Prostate gland (tissue), 2 donors: ENCODE results near the gene PHLDA2. TPM values are rescaled to one million over a fixed set of nuclear protein-coding genes. Genes with fewer than 3 reads are reported as not detected.

Experiments
- DNase-seq: peaks from one replicate; pipeline ENCODE4 v3.0.0-alpha.2; 2019; ENCODE audit warnings: low spot score
- H3K27ac ChIP-seq, 2 donors: fragments of 200-600 bp; sonication (generic); 2 replicates each; pipeline ENCODE4 v1.5.1; 2017 to 2019
- H3K27me3 ChIP-seq: fragments of 200-600 bp; sonication (generic); replicated peaks from 2 replicates; pipeline ENCODE4 v1.5.1; 2019; ENCODE audit not compliant: insufficient read depth
- H3K36me3 ChIP-seq, 2 donors: fragments of 200-600 bp; sonication (generic); 1 replicate in 1 of 2; 2 replicates in 1 of 2; pipeline versions ENCODE4 v1.5.1 to v1.8.1; 2017 to 2019
- H3K4me1 ChIP-seq: fragments of 200-600 bp; sonication (generic); replicated peaks from 2 replicates; pipeline ENCODE4 v1.5.1; 2019
- H3K4me3 ChIP-seq, 2 donors: fragments of 200-600 bp; sonication (generic); 2 replicates each; pipeline ENCODE4 v1.5.1; 2017 to 2019
- H3K9me3 ChIP-seq: fragments of 200-600 bp; sonication (generic); 2 replicates; pipeline ENCODE4 v1.5.1; 2017
- CTCF ChIP-seq, 4 experiments: fragments of 200-600 bp in 2 of 4; fragments of 450-650 bp in 2 of 4; sonication (generic) in 2 of 4; IDR thresholded peaks; 1 replicate in 3 of 4; 2 replicates in 1 of 4; pipeline ENCODE4 v1.5.1; 2016 to 2019; ENCODE audit warnings: antibody characterized with exemption in 4 of 4, mild to moderate bottlenecking in 2 of 4, moderate library complexity in 2 of 4
- POLR2A ChIP-seq: fragments of 450-650 bp; IDR thresholded peaks from one replicate; pipeline ENCODE4 v1.6.1; 2016; ENCODE audit warnings: antibody characterized with exemption, mild to moderate bottlenecking
- POLR2AphosphoS5 ChIP-seq: sonication (generic); formaldehyde crosslinking; IDR thresholded peaks from one replicate; pipeline ENCODE4 v1.6.1; 2017; ENCODE audit warnings: antibody characterized with exemption
- WGBS: methylation state at CpG from one replicate; pipeline ENCODE4 v1.1.5; 2018; 5-methylcytosine and 5-hydroxymethylcytosine counted together
- intact Hi-C: fragments of 100-400 bp; cut with DNase I; formaldehyde crosslinking; loops from one replicate; pipeline ENCODE4 v1.14.2; 2022
- small RNA-seq, 2 donors: library from RNA; depleted of rRNA; stranded (forward); fragments of <200 nt; gene quantifications; one replicate each; pipeline ENCODE3, GENCODE V24; 2016
- total RNA-seq, 2 donors: library from RNA; depleted of rRNA; stranded (reverse); fragments of >200 nt; gene quantifications; one replicate each; pipeline ENCODE4 v1.1.0, GENCODE V29; 2016

PHLDA2 gene
- total RNA-seq, 2 donors from 2014 or later = 12.4 to 20.4 TPM

- H3K27me3 ChIP-seq = no peaks in the 10 kb centered on the region
- no peaks in the 10 kb centered on the region for H3K9me3 ChIP-seq
- no peaks in the 10 kb centered on the region for H3K4me1 ChIP-seq
- no peak overlapping the region for H3K4me3 ChIP-seq
- no peak overlapping the region for H3K27ac ChIP-seq
- no peak for TF ChIP-seq POLR2A
- no peak for TF ChIP-seq POLR2AphosphoS5
- TF ChIP-seq CTCF (IDR thresholded peaks at IDR 0.05) = no peak
- intact Hi-C loops = loop anchor here (5.0 to 10.0 kb wide), 2 partner anchors 105 to 1117 kb away; partner anchors contain the start of gene CTSD
- WGBS = 55% methylated on average over 12 of the region's 12 CpGs
- no peaks in the 10 kb centered on the region for H3K36me3 ChIP-seq
- no peak for DNase-seq
Observed at GRCh38 chr11:2881981-2882375, 47.2 kb downstream of the PHLDA2 start.

GRCh38 chr11:2881076-2881980 is 47.9 kb downstream of the PHLDA2 start:
- TF ChIP-seq CTCF (IDR thresholded peaks at IDR 0.05) (no peak), POLR2A (no peak), POLR2AphosphoS5 (no peak)
- H3K27ac ChIP-seq = no peak overlapping the region
- H3K9me3 ChIP-seq = no peaks in the 10 kb centered on the region
- DNase-seq = no peak
- H3K27me3 ChIP-seq = no peaks in the 10 kb centered on the region
- H3K4me1 ChIP-seq = no peaks in the 10 kb centered on the region
- H3K4me3 ChIP-seq = no peak overlapping the region
- intact Hi-C loops = loop anchor here (5.0 to 10.0 kb wide), 2 partner anchors 104 to 1117 kb away; partner anchors contain the start of gene CTSD
- 76% methylated on average over 18 of the region's 19 CpGs for WGBS
- H3K36me3 ChIP-seq = no peaks in the 10 kb centered on the region

- Histone ChIP-seq H3K4me3 (no peak overlapping the region), H3K4me1 (no peaks in the 10 kb centered on the region), H3K27ac (no peak overlapping the region), H3K36me3 (no peaks in the 10 kb centered on the region), H3K9me3 (no peaks in the 10 kb centered on the region), H3K27me3 (no peaks in the 10 kb centered on the region)
- TF ChIP-seq POLR2AphosphoS5 (no peak), CTCF (IDR thresholded peaks at IDR 0.05) (no peak), POLR2A (no peak)
- 84% methylated on average over 7 of the region's 7 CpGs for WGBS
- intact Hi-C loops = loop anchor here (5.0 to 10.0 kb wide), 2 partner anchors 103 to 1116 kb away; partner anchors contain the start of gene CTSD
- no peak for DNase-seq
Observed at GRCh38 chr11:2880646-2881045, 48.6 kb downstream of the PHLDA2 start.

GRCh38 chr11:2878782-2879181 is 50.4 kb downstream of the PHLDA2 start:
- no peak for DNase-seq
- intact Hi-C loops = no loop called here
- no peaks in the 10 kb centered on the region for H3K9me3 ChIP-seq
- no peak overlapping the region for H3K27ac ChIP-seq
- no peaks in the 10 kb centered on the region for H3K36me3 ChIP-seq
- H3K27me3 ChIP-seq = no peaks in the 10 kb centered on the region
- H3K4me1 ChIP-seq = no peaks in the 10 kb centered on the region
- TF ChIP-seq POLR2AphosphoS5 = no peak
- no peak for TF ChIP-seq POLR2A
- no peak for TF ChIP-seq CTCF (IDR thresholded peaks at IDR 0.05)
- 96% methylated on average over 8 of the region's 8 CpGs for WGBS
- no peak overlapping the region for H3K4me3 ChIP-seq

Small RNA genes within 50 kb of the gene (small RNA-seq; reads per million reads assigned to genes)
- gene SNORA54 = 16.7 to 33.8 reads per million in 2 donors

Other genes with a start within 250 kb of the PHLDA2 start
- 1 to 10 TPM; 1.0 to 2.1 TPM for gene KCNQ1OT1, start 229.4 kb downstream of the PHLDA2 start, total RNA-seq
- 10 to 100 TPM; 36.5 to 42.7 TPM for gene CDKN1C, start 43.6 kb downstream of the PHLDA2 start, total RNA-seq
- 100 to 1,000 TPM; 103 to 131 TPM for gene NAP1L4, start 62.9 kb upstream of the PHLDA2 start, total RNA-seq
- 10 to 100 TPM; 25.6 to 28.9 TPM for gene CARS1, start 128.0 kb upstream of the PHLDA2 start, total RNA-seq
- gene OSBPL5, start 235.9 kb upstream of the PHLDA2 start, total RNA-seq = 10 to 100 TPM; 35.0 to 50.7 TPM